Smooth muscle cell (in vitro differentiated cells): ENCODE data around the gene MCF2L. TPM values are rescaled to one million over a fixed set of nuclear protein-coding genes. Genes with fewer than 3 reads are reported as not detected.

Experiments used
- DNase-seq: peaks from one replicate; lab custom pipeline; 2025; ENCODE audit not compliant: unreplicated experiment; lab: John Stamatoyannopoulos, UW
- H2AFZ ChIP-seq: fragments of 200-600 bp; sonication (generic); 2 replicates; pipeline ENCODE4 v1.6.0; 2016; ENCODE audit warnings: antibody characterized with exemption, low read depth, mild to moderate bottlenecking
- H3F3A ChIP-seq: fragments of 200-600 bp; sonication (generic); 2 replicates; pipeline ENCODE4 v1.6.0; 2017; ENCODE audit warnings: antibody characterized with exemption, low read depth
- H3K27ac ChIP-seq: fragments of 200-600 bp; sonication (generic); 2 replicates; pipeline ENCODE4 v1.5.1; 2016; ENCODE audit warnings: low read depth, mild to moderate bottlenecking
- H3K27me3 ChIP-seq: fragments of 200-600 bp; sonication (generic); 2 replicates; pipeline ENCODE4 v1.6.1; 2016; ENCODE audit warnings: low read depth, mild to moderate bottlenecking
- H3K36me3 ChIP-seq: fragments of 200-600 bp; sonication (generic); 2 replicates; pipeline ENCODE4 v1.5.1; 2016; ENCODE audit warnings: low read depth
- H3K4me1 ChIP-seq: fragments of 200-600 bp; sonication (generic); 2 replicates; pipeline ENCODE4 v1.5.1; 2016; ENCODE audit warnings: low read depth
- H3K4me2 ChIP-seq: fragments of 200-600 bp; sonication (generic); 2 replicates; pipeline ENCODE4 v1.6.0; 2016; ENCODE audit warnings: mild to moderate bottlenecking
- H3K4me3 ChIP-seq: fragments of 200-600 bp; sonication (generic); 2 replicates; pipeline ENCODE4 v1.5.1; 2016; ENCODE audit warnings: mild to moderate bottlenecking
- H3K79me2 ChIP-seq: fragments of 200-600 bp; sonication (generic); 2 replicates; pipeline ENCODE4 v1.6.0; 2016; ENCODE audit warnings: low read depth, mild to moderate bottlenecking
- H3K9ac ChIP-seq: fragments of 200-600 bp; sonication (generic); 2 replicates; pipeline ENCODE4 v1.6.0; 2016; ENCODE audit warnings: low read depth
- H3K9me3 ChIP-seq: fragments of 200-600 bp; sonication (generic); replicated peaks from 2 replicates; pipeline ENCODE4 v1.5.1; 2016; ENCODE audit warnings: low read depth
- H4K20me1 ChIP-seq: fragments of 200-600 bp; sonication (generic); 2 replicates; pipeline ENCODE4 v1.6.0; 2016; ENCODE audit warnings: low read depth
- WGBS: methylation state at CpG from one replicate; pipeline ENCODE4 v1.1.7; 2016; ENCODE audit warnings: low lambda C conversion rate; 5-methylcytosine and 5-hydroxymethylcytosine counted together
- polyA plus RNA-seq: library from polyadenylated mRNA; unstranded; fragments of >200 nt; fragmentation: Nextera tagmentation; extraction: Ambion mirVana; gene quantifications from 2 replicates; pipeline ENCODE4 v1.2.1, GENCODE V29; 2016
- total RNA-seq: library from RNA; depleted of rRNA; stranded (reverse); fragments of >200 nt; gene quantifications from 2 replicates; pipeline ENCODE4 v1.2.3, GENCODE V29; 2014
- TF ChIP-seq, protein P1 (sequence below): fragments of 200-600 bp; sonication (generic); IDR thresholded peaks from 2 replicates; pipeline ENCODE4 v1.5.1; 2017; ENCODE audit warnings: borderline replicate concordance, mild to moderate bottlenecking, antibody characterized with exemption; ENCODE audit not compliant: insufficient read depth, poor library complexity, severe bottlenecking

Gene MCF2L
- total and polyA plus RNA-seq, 2 experiments from 2014 or later, result 0.54 to 7.6 TPM

DNA sequence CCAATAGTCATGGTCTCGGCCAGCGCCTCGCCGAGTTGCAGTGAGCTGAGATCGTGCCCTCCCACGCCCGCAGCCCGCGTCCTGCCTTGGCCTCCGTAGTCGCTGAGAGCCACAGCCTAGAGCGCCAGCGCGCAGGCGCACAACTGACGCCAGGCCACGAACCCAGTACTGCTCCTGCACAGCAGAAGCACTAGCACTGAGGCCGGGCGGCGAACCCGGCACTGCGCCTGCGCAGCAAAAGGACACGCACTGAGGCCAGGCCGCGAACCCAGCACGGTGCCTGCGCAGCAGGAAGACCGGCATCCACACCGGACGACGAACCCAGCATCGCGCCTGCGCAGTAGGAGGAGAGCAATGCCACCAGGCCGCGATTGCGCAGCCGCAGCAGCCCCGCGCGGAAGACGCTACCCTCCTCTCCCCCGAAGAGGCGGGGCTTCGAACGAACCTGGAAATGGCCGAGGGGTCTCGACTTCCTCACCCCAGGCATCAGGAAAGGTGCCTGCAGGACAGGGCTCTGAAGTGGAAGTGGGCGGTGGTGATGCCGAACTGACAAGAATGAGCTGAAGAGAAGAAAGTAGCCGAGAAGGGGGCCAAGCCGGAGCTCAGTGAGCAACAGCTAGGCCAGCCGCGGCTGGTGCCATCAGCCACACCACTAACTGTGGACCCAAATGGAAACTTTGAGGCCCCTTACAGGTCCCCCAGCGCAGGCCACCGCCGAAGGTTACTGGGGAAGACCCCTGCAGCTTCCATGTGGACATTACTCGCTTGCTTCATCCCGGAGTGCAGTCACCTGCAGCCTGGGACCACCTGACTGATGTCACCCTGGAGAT lies 161.1 kb downstream of the MCF2L start:
- Histone ChIP-seq H3F3A (no peaks in the 10 kb centered on the region), H3K4me3 (no peak overlapping the region), H3K4me2 (no peak overlapping the region), H3K27me3 (no peaks in the 10 kb centered on the region), H3K9me3 (no peaks in the 10 kb centered on the region), H3K79me2 (no peaks in the 10 kb centered on the region), H2AFZ (no peak overlapping the region), H3K27ac (no peak overlapping the region), H3K36me3 (no peaks in the 10 kb centered on the region), H3K9ac (no peak overlapping the region), H4K20me1 (no peaks in the 10 kb centered on the region), H3K4me1 (no peaks in the 10 kb centered on the region)
- DNase-seq, result no peak
- WGBS, result 96% methylated on average over 59 of the region's 60 CpGs
- TF ChIP-seq, protein P1, sequence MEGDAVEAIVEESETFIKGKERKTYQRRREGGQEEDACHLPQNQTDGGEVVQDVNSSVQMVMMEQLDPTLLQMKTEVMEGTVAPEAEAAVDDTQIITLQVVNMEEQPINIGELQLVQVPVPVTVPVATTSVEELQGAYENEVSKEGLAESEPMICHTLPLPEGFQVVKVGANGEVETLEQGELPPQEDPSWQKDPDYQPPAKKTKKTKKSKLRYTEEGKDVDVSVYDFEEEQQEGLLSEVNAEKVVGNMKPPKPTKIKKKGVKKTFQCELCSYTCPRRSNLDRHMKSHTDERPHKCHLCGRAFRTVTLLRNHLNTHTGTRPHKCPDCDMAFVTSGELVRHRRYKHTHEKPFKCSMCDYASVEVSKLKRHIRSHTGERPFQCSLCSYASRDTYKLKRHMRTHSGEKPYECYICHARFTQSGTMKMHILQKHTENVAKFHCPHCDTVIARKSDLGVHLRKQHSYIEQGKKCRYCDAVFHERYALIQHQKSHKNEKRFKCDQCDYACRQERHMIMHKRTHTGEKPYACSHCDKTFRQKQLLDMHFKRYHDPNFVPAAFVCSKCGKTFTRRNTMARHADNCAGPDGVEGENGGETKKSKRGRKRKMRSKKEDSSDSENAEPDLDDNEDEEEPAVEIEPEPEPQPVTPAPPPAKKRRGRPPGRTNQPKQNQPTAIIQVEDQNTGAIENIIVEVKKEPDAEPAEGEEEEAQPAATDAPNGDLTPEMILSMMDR, result no peak

DNA sequence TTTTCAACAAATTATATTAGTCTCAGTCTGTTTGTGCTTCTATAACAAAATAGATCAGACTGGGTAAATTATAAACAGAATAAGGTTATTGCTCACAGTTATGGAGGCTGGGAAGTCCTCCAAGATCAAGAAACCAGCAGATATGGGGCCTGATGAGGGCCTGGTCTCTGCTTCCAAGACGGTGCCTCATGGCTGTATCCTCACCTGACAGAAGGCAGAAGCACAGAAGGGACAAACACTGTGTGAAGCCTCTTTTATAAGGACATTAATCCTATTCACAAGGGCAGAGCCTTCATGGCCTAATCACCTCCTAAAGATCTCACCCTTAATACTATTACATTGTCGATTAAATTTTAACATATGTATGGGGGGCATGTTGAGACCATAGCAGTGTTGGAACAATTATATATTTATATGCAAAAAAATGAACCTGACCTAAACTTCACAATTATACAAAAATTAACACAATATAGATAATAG lies 166.3 kb downstream of the MCF2L start:
- no peak for DNase-seq
- H3K4me3 ChIP-seq, result no peak overlapping the region
- no peaks in the 10 kb centered on the region for H3K4me1 ChIP-seq
- no peak overlapping the region for H3K9ac ChIP-seq
- no peaks in the 10 kb centered on the region for H4K20me1 ChIP-seq
- WGBS, result 91% methylated on average over 2 of the region's 2 CpGs
- no peaks in the 10 kb centered on the region for H3K27me3 ChIP-seq
- H3K9me3 ChIP-seq, result no peaks in the 10 kb centered on the region
- H3K4me2 ChIP-seq, result no peak overlapping the region
- no peaks in the 10 kb centered on the region for H3K79me2 ChIP-seq
- H3K36me3 ChIP-seq, result no peaks in the 10 kb centered on the region
- no peaks in the 10 kb centered on the region for H3F3A ChIP-seq
- no peak overlapping the region for H2AFZ ChIP-seq
- TF ChIP-seq, protein P1, result no peak
- no peak overlapping the region for H3K27ac ChIP-seq

DNA sequence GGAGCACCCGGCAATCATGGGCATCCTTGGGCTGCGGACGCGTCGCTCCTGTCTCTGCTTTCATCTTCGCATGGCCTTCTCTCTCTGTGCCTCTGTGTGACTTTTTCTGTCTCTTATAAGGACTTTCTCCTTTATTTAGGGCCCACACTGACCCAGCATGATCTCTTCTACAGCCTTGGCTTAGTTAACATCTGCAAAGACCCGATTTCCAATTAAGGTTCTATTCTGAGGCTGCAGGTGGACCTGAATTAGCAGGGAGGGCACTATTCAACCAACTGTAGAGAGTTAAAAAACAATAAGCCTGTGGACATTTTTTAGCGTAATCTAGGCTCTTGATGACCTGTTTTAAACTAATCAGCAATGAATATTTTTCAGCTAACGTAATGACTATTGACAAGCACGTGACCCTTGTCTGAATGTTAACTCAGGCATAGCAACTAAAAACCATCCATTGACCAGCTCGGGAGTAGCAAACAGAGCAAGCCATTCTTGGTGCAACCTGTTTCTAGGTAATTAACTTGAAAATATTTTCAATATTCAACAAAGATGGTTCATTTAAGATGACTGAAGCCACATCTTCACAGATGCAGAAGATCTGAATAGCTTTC lies 168.8 kb downstream of the MCF2L start:
- DNase-seq, result no peak
- Histone ChIP-seq H2AFZ (no peak overlapping the region), H3K4me2 (no peak overlapping the region), H3K27ac (no peak overlapping the region), H3K36me3 (no peaks in the 10 kb centered on the region), H3K79me2 (no peaks in the 10 kb centered on the region), H3K27me3 (no peaks in the 10 kb centered on the region), H3F3A (no peaks in the 10 kb centered on the region), H3K4me1 (no peaks in the 10 kb centered on the region), H3K9ac (no peak overlapping the region), H4K20me1 (no peaks in the 10 kb centered on the region), H3K9me3 (no peaks in the 10 kb centered on the region), H3K4me3 (no peak overlapping the region)
- WGBS, result 82% methylated on average over 11 of the region's 11 CpGs
- TF ChIP-seq, protein P1, result no peak
